Hematopoietic multipotent progenitor cell treated with erythropoietin and hydrocortisone succinate and interleukin-3 and kit ligand, for 4 days (in vitro differentiated cells): ENCODE data around the gene NFASC.

Source experiments
- DNase-seq: peaks from one replicate; pipeline ENCODE4 v3.0.0-alpha.2; 2015

NFASC gene

GRCh38 chr1:205046870-205047269 lies 176.2 kb downstream of the NFASC start:
- DNase-seq = no peak

GRCh38 chr1:205047764-205048231 lies 177.1 kb downstream of the NFASC start:
- DNase-seq = no peak

- DNase-seq = no peak
Observed at GRCh38 chr1:205048382-205048781, 177.7 kb downstream of the NFASC start.

- DNase-seq = no peak
Observed at GRCh38 chr1:205049479-205049878, 178.8 kb downstream of the NFASC start.

- no peak for DNase-seq
Observed at GRCh38 chr1:205052690-205053089, 182.0 kb downstream of the NFASC start.

GRCh38 chr1:205053296-205053695 lies 182.6 kb downstream of the NFASC start:
- DNase-seq = no peak

GRCh38 chr1:205054013-205054412 lies 183.4 kb downstream of the NFASC start:
- DNase-seq = no peak

GRCh38 chr1:205056188-205056611 lies 185.5 kb downstream of the NFASC start:
- no peak for DNase-seq

- no peak for DNase-seq
Observed at GRCh38 chr1:205056956-205057568, 186.4 kb downstream of the NFASC start.

GRCh38 chr1:205057808-205058575 lies 187.3 kb downstream of the NFASC start:
- DNase-seq = no peak

- no peak for DNase-seq
Observed at GRCh38 chr1:205058853-205059252, 188.2 kb downstream of the NFASC start.

GRCh38 chr1:205059660-205060059 lies 189.0 kb downstream of the NFASC start:
- DNase-seq = no peak

- no peak for DNase-seq
Observed at GRCh38 chr1:205060746-205061145, 190.1 kb downstream of the NFASC start.

- DNase-seq = no peak
Observed at GRCh38 chr1:205061227-205061626, 190.6 kb downstream of the NFASC start.

- peak; percentile 88 for DNase-seq
Observed at GRCh38 chr1:205061665-205062069, 191.0 kb downstream of the NFASC start.

- DNase-seq = no peak
Observed at GRCh38 chr1:205062319-205062718, 191.7 kb downstream of the NFASC start.

GRCh38 chr1:205062895-205063294 lies 192.2 kb downstream of the NFASC start:
- DNase-seq = no peak

GRCh38 chr1:205064301-205064700 lies 193.6 kb downstream of the NFASC start:
- DNase-seq = no peak

- DNase-seq = no peak
Observed at GRCh38 chr1:205064741-205065316, 194.2 kb downstream of the NFASC start.

GRCh38 chr1:205065666-205066065 lies 195.0 kb downstream of the NFASC start:
- no peak for DNase-seq

- DNase-seq = peak; percentile 62
Observed at GRCh38 chr1:205066141-205066818, 195.6 kb downstream of the NFASC start.

- DNase-seq = no peak
Observed at GRCh38 chr1:205067031-205067430, 196.4 kb downstream of the NFASC start.

- no peak for DNase-seq
Observed at GRCh38 chr1:205068001-205068400, 197.3 kb downstream of the NFASC start.
